Kidney epithelial cell (primary cell): ENCODE measurements around the gene LUC7L3. TPM values are rescaled to one million over a fixed set of nuclear protein-coding genes. Genes with fewer than 3 reads are reported as not detected.

Experiments used
- DNase-seq: peaks from one replicate; pipeline ENCODE4 v3.0.0-alpha.2; 2010; ENCODE audit warnings: low read depth
- H3K27me3 ChIP-seq: 2 replicates; pipeline ENCODE4 v1.6.0; 2011; ENCODE audit warnings: low read length; ENCODE audit not compliant: control insufficient read depth, insufficient read depth
- H3K36me3 ChIP-seq: 2 replicates; pipeline ENCODE4 v1.5.1; 2011; ENCODE audit warnings: low read length; ENCODE audit not compliant: control insufficient read depth, insufficient read depth
- H3K4me3 ChIP-seq: 2 replicates; pipeline ENCODE4 v1.5.1; 2011; ENCODE audit warnings: low read depth, mild to moderate bottlenecking, control low read depth, low read length
- total RNA-seq: library from RNA; depleted of rRNA; stranded (reverse); fragments of >200 nt; gene quantifications from 2 replicates; pipeline ENCODE4 v1.2.3, GENCODE V29; 2015
- TF ChIP-seq, protein P1 (sequence below): IDR thresholded peaks from 2 replicates; pipeline ENCODE4 v1.5.1; 2011; ENCODE audit warnings: mild to moderate bottlenecking, moderate library complexity, low read length, control low read depth, inconsistent platforms; ENCODE audit not compliant: insufficient read depth, poor library complexity, severe bottlenecking

Gene LUC7L3
- total RNA-seq, 1 donor from 2014 or later, result 31.5 TPM

DNA sequence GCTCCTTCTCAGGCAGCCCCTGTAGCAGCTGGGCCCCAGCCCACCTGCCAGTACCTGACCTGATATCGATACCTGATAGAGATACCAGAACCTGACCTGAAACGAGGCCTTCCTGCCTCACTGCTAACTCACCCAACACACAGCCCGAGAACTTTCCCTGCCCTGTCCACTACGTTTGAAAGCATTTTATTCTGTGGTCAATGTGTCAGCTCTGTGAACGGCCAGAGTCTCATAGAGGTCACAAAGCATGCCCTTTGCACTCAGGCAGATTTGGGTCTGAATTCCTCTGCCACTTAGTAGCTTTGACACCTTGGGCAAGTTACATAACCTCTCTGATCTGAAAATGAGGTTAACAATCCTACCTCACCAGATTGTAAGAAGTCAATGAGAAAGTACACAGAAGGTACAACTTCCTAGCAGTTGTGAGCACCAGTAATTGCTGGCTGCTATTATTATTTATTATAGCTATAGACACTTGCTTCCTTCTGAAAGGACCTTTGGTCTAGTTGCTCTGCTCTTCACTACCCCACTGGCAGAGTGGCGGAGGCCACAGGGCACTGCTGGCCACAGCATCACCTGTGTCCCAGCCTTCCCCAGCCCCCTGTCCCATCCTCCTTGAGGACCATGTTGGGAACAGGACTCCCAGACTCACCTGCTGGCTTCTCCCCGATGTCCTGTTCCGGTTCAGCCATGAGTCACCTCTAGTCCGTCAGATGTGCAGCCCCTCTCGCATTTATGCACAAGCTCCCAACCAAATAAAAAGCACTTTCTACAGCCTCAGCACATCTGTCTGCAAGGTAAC lies 47.0 kb downstream of the LUC7L3 start:
- H3K4me3 ChIP-seq, result no peak overlapping the region
- no peak for DNase-seq

DNA sequence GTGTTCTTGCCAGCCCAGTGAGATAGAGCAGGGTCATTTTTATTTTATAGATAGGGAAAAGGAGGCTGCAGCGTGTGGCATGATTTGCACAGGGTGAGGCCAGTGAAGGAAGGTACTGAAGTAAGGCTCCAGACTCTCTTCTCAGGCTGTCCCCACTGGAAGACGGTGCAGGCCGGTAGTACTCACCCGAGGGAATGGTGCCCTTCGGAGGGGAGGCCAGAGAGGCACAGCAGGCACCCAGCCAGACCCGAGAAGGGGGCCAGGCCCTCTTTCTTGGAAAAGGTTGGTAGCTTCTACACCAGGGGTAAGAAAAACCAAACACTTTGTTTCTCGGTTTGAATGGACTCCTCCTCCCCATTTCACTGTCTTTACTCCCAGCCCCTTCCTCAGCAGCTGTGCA lies 47.6 kb downstream of the LUC7L3 start:
- H3K27me3 ChIP-seq, result no peaks in the 10 kb centered on the region
- no peak overlapping the region for H3K4me3 ChIP-seq
- H3K36me3 ChIP-seq, result no peaks in the 10 kb centered on the region
- TF ChIP-seq, protein P1, sequence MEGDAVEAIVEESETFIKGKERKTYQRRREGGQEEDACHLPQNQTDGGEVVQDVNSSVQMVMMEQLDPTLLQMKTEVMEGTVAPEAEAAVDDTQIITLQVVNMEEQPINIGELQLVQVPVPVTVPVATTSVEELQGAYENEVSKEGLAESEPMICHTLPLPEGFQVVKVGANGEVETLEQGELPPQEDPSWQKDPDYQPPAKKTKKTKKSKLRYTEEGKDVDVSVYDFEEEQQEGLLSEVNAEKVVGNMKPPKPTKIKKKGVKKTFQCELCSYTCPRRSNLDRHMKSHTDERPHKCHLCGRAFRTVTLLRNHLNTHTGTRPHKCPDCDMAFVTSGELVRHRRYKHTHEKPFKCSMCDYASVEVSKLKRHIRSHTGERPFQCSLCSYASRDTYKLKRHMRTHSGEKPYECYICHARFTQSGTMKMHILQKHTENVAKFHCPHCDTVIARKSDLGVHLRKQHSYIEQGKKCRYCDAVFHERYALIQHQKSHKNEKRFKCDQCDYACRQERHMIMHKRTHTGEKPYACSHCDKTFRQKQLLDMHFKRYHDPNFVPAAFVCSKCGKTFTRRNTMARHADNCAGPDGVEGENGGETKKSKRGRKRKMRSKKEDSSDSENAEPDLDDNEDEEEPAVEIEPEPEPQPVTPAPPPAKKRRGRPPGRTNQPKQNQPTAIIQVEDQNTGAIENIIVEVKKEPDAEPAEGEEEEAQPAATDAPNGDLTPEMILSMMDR, result no peak
- no peak for DNase-seq

More for the DNA sequence above, 47.0 kb downstream of the LUC7L3 start:
- no peaks in the 10 kb centered on the region for H3K36me3 ChIP-seq
- no peaks in the 10 kb centered on the region for H3K27me3 ChIP-seq
- TF ChIP-seq, protein P1, result no peak

DNA sequence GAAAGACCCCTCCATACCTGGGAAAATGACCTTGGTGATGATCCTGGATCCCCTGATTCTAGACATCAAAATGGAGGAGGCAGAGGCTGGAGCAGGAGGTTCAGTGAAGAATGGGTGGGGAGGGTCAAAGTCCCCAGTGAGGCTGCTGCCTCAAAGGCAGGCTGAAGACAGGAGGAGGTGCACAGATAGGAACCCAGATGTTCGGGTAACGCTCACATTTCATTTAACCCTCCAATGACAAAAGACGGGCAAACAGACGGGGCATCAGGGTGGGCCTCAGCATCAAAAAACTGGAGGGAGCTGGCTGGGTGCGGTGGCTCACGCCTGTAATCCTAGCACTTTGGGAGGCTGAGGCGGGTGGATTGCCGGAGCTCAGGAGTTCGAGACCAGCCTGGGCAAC lies 48.0 kb downstream of the LUC7L3 start, which contains the start of gene ANKRD40CL:
Gene ANKRD40CL (minus strand): TSS at position 73 of the 400 bp plus-strand sequence. CDS start 605 bp downstream, outside the sequence.
- TF ChIP-seq, protein P1, result no peak
- no peaks in the 10 kb centered on the region for H3K36me3 ChIP-seq
- H3K27me3 ChIP-seq, result no peaks in the 10 kb centered on the region
- no peak within 1 kb of the TSS for H3K4me3 ChIP-seq
- DNase-seq, result no peak

DNA sequence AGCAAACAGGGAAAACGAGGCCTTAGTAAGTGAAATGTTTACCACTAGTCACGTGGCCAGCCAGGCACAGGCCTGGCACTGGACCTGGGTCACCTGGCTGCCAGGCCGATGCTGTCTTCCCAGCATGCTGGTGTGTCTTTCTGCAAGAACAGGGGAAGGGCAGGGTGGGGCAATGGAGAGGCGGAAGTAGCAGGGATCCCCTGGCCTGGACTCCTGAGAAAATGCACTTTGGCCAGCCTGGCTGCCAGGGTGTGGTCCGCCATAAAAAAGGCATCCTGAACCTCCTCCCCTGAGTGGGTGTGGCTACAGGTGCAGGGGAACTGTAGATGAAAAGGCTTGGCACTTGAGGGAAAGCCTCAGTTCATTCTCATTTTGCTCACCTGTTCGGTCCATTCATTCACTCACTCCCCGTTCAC lies 49.0 kb downstream of the LUC7L3 start:
- no peaks in the 10 kb centered on the region for H3K27me3 ChIP-seq
- no peaks in the 10 kb centered on the region for H3K36me3 ChIP-seq
- TF ChIP-seq, protein P1, result no peak
- H3K4me3 ChIP-seq, result no peak overlapping the region
- DNase-seq, result no peak

DNA sequence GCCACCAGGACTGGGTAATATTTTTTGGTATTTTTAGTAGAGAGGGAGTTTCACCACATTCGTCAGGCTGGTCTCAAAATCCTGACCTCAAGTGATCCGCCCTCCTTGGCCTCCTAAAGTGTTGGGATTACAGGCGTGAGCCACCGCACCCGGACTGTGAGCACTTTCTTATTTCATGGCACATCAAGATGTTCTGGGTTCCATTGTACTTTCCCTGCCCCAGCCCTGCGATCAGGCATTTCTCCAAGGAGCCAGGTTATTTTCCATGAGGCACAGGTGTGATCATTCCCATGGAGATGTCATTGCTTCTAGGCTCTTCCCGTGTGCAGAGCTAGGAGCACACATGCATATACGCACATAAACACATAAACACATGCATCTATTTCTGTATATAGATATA lies 50.5 kb downstream of the LUC7L3 start:
- Histone ChIP-seq H3K36me3 (no peaks in the 10 kb centered on the region), H3K27me3 (no peaks in the 10 kb centered on the region), H3K4me3 (no peak overlapping the region)
- no peak for DNase-seq
- TF ChIP-seq, protein P1, result no peak
